ENCODE results near the gene ATP4A. TPM values are rescaled to one million over a fixed set of nuclear protein-coding genes. Genes with fewer than 3 reads are reported as not detected.
A peak's percentile ranks its signal among the peaks of the same experiment; 100 is the strongest.

ATP4A gene
- total RNA-seq, 2 donors from 2014 or later, result 8.2 TPM; not detected in 1

GRCh38 chr19:35569281-35569781, 5.9 kb upstream of the ATP4A start:
- H3K27ac ChIP-seq, result peak overlapping the region in 3 of 4 donors; percentile 58 to 61 (median 59)
- ATAC-seq (peak; percentile 70), DNase-seq (peak; percentile 40 to 81 (median 74))
- peaks cover 71% of the 10 kb centered on the region for H3K4me1 ChIP-seq
- no peak overlapping the region for H3K4me3 ChIP-seq
- intact Hi-C loops (cut with DNase I), result no loop called here
- no peaks in the 10 kb centered on the region for H3K27me3 ChIP-seq
- H3K9me3 ChIP-seq, result no peaks in the 10 kb centered on the region
- TF ChIP-seq CTCF (IDR thresholded peaks at IDR 0.05), result no peak
- TF ChIP-seq POLR2A (IDR thresholded peaks at IDR 0.05), result no peak
- 9 to 22% methylated on average over 1 to 5 of the region's 5 CpGs for WGBS, 2 donors
- no peaks in the 10 kb centered on the region for H3K36me3 ChIP-seq (replicated peaks in 1 of 2; ENCODE audit: insufficient read depth in 1 of 2, low read depth in 2 of 2)

GRCh38 chr19:35566738-35567137, 3.3 kb upstream of the ATP4A start:
- Histone ChIP-seq H3K4me3 (no peak overlapping the region), H3K36me3 (replicated peaks in 1 of 2; ENCODE audit: insufficient read depth in 1 of 2, low read depth in 2 of 2) (no peaks in the 10 kb centered on the region), H3K27me3 (no peaks in the 10 kb centered on the region), H3K4me1 (peaks cover 77% of the 10 kb centered on the region), H3K27ac (no peak overlapping the region), H3K9me3 (no peaks in the 10 kb centered on the region)
- WGBS, 2 donors, result 84 to 90% methylated on average over 7 of the region's 7 CpGs
- ATAC-seq (no peak), DNase-seq (no peak)
- TF ChIP-seq CTCF (IDR thresholded peaks at IDR 0.05) (no peak), POLR2A (IDR thresholded peaks at IDR 0.05) (no peak)
- intact Hi-C loops (cut with DNase I), result no loop called here

- DNase-seq, result peak; percentile 48 to 83 (median 75)
- Histone ChIP-seq H3K27ac (peak overlapping the region in 3 of 4 donors; percentile 53 to 77 (median 72)), H3K27me3 (no peaks in the 10 kb centered on the region)
Observed at GRCh38 chr19:35565016-35565856, 1.8 kb upstream of the ATP4A start.

GRCh38 chr19:35562776-35563175, 682 bp downstream of the ATP4A start:
- Histone ChIP-seq H3K27me3 (no peaks in the 10 kb centered on the region), H3K4me3 (no peak overlapping the region)
- DNase-seq, result no peak

More at GRCh38 chr19:35565016-35565856, 1.8 kb upstream of the ATP4A start:
- H3K4me3 ChIP-seq, result no peak overlapping the region
- 39 to 43% methylated on average over 9 to 12 of the region's 12 CpGs for WGBS, 2 donors
- no peak for TF ChIP-seq CTCF (IDR thresholded peaks at IDR 0.05)
- TF ChIP-seq POLR2A (IDR thresholded peaks at IDR 0.05), result peak in 1 of 3 donors; percentile 21
- intact Hi-C loops (cut with DNase I), result no loop called here
- no peaks in the 10 kb centered on the region for H3K9me3 ChIP-seq
- peak; percentile 68 for ATAC-seq
- H3K4me1 ChIP-seq, result peaks cover 75% of the 10 kb centered on the region
- no peaks in the 10 kb centered on the region for H3K36me3 ChIP-seq (replicated peaks in 1 of 2; ENCODE audit: insufficient read depth in 1 of 2, low read depth in 2 of 2)

More at GRCh38 chr19:35562776-35563175, 682 bp downstream of the ATP4A start:
- ATAC-seq, result no peak
- H3K9me3 ChIP-seq, result no peaks in the 10 kb centered on the region
- WGBS, 2 donors, result 76 to 84% methylated on average over 2 of the region's 2 CpGs
- intact Hi-C loops (cut with DNase I), result no loop called here
- H3K4me1 ChIP-seq, result peaks cover 76% of the 10 kb centered on the region
- H3K36me3 ChIP-seq (replicated peaks in 1 of 2; ENCODE audit: insufficient read depth in 1 of 2, low read depth in 2 of 2), result no peaks in the 10 kb centered on the region
- no peak for TF ChIP-seq POLR2A (IDR thresholded peaks at IDR 0.05)
- TF ChIP-seq CTCF (IDR thresholded peaks at IDR 0.05), result no peak
- no peak overlapping the region for H3K27ac ChIP-seq
